ENCODE measurements around the gene KLHDC7B.

KLHDC7B gene

DNA sequence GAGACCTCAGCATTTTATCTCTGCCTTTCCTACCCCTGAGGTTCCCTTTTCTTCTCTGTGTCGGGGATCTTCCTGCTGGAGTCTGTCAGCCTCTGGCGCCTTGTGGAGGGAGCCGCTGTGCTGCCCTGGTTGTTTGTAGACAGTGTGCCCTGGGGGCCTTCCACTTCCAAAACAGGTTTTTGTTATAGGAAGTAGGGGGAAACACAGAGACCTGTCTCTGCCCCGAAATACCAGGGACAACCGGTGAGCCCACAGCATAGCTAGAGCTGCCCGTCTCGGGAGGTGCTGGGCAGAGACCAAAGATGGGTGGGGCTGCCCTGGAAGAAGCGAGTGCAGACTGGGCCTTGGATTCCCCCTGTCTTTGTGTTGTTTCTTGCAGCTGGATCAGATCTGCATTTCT, 29.6 kb upstream of the KLHDC7B start:
- H3F3A ChIP-seq (ENCODE audit: low read depth), result no peaks in the 10 kb centered on the region
- H3K79me2 ChIP-seq (ENCODE audit: insufficient read depth, low read length), result peaks cover 59% of the 10 kb centered on the region
- peaks cover 20% of the 10 kb centered on the region for H3K4me1 ChIP-seq (ENCODE audit: insufficient read depth, low read length, poor library complexity, severe bottlenecking)
- peaks cover 31% of the 10 kb centered on the region; the same call in 1 of the 2 replicates for H3K36me3 ChIP-seq (ENCODE audit: insufficient read depth, low read length)
- peaks cover 9% of the 10 kb centered on the region for H4K20me1 ChIP-seq (ENCODE audit: insufficient read depth, low read length, poor library complexity, severe bottlenecking)
- H3K9ac ChIP-seq (ENCODE audit: low read depth, low read length, poor library complexity, severe bottlenecking), result no peak overlapping the region
- no peak overlapping the region for H2AFZ ChIP-seq (ENCODE audit: low read length)
- no peaks in the 10 kb centered on the region for H3K27me3 ChIP-seq (ENCODE audit: insufficient read depth, low read length, poor library complexity, severe bottlenecking)
- H3K9me2 ChIP-seq (replicated peaks; ENCODE audit: low read depth, low read length), result no peaks in the 10 kb centered on the region
- TF ChIP-seq, protein P1, sequence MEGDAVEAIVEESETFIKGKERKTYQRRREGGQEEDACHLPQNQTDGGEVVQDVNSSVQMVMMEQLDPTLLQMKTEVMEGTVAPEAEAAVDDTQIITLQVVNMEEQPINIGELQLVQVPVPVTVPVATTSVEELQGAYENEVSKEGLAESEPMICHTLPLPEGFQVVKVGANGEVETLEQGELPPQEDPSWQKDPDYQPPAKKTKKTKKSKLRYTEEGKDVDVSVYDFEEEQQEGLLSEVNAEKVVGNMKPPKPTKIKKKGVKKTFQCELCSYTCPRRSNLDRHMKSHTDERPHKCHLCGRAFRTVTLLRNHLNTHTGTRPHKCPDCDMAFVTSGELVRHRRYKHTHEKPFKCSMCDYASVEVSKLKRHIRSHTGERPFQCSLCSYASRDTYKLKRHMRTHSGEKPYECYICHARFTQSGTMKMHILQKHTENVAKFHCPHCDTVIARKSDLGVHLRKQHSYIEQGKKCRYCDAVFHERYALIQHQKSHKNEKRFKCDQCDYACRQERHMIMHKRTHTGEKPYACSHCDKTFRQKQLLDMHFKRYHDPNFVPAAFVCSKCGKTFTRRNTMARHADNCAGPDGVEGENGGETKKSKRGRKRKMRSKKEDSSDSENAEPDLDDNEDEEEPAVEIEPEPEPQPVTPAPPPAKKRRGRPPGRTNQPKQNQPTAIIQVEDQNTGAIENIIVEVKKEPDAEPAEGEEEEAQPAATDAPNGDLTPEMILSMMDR (conservative IDR thresholded peaks at IDR 0.05; ENCODE audit: low read length), result no peak
- TF ChIP-seq EZH2phosphoT487 (IDR thresholded peaks at IDR 0.05; ENCODE audit: borderline replicate concordance), result no peak
- peak overlapping the region; percentile 22 for H3K4me2 ChIP-seq (ENCODE audit: low read depth, low read length, poor library complexity, severe bottlenecking)
- no peak overlapping the region for H3K4me3 ChIP-seq (ENCODE audit: low read length, poor library complexity, severe bottlenecking)
- no peaks in the 10 kb centered on the region for H3K9me3 ChIP-seq (ENCODE audit: insufficient read depth, low read depth, low read length)

DNA sequence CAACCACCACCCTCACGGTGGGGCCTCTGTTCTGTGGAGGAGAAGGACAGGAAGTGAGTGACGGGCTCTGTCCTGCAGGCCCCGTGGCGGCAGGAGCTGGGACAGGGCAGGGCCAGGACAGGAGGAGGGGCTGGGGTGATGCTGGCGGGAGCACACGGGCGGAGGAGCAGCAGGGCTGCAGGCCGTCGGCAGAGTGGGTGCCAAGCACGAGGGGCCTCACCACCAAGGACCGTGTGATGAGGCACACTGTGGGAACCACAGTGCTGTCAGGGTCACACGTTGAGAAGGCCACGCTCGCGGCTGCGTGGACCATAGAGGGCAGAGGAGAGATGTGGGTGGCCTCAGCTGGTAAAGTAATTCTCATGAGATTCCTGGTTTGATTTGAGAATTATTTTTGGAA, 28.8 kb upstream of the KLHDC7B start:
- Histone ChIP-seq H3K79me2 (ENCODE audit: insufficient read depth, low read length) (peaks cover 52% of the 10 kb centered on the region), H3K27me3 (ENCODE audit: insufficient read depth, low read length, poor library complexity, severe bottlenecking) (no peaks in the 10 kb centered on the region), H4K20me1 (ENCODE audit: insufficient read depth, low read length, poor library complexity, severe bottlenecking) (peaks cover 11% of the 10 kb centered on the region), H3K9me2 (replicated peaks; ENCODE audit: low read depth, low read length) (no peaks in the 10 kb centered on the region), H2AFZ (ENCODE audit: low read length) (no peak overlapping the region), H3K9ac (ENCODE audit: low read depth, low read length, poor library complexity, severe bottlenecking) (no peak overlapping the region), H3K9me3 (ENCODE audit: insufficient read depth, low read depth, low read length) (no peaks in the 10 kb centered on the region), H3K4me3 (ENCODE audit: low read length, poor library complexity, severe bottlenecking) (no peak overlapping the region), H3K4me1 (ENCODE audit: insufficient read depth, low read length, poor library complexity, severe bottlenecking) (peaks cover 20% of the 10 kb centered on the region), H3K36me3 (ENCODE audit: insufficient read depth, low read length) (peaks cover 39% of the 10 kb centered on the region; the same call in 1 of the 2 replicates), H3F3A (ENCODE audit: low read depth) (no peaks in the 10 kb centered on the region), H3K4me2 (ENCODE audit: low read depth, low read length, poor library complexity, severe bottlenecking) (no peak overlapping the region)
- TF ChIP-seq, protein P1 (conservative IDR thresholded peaks at IDR 0.05; ENCODE audit: low read length), result no peak

DNA sequence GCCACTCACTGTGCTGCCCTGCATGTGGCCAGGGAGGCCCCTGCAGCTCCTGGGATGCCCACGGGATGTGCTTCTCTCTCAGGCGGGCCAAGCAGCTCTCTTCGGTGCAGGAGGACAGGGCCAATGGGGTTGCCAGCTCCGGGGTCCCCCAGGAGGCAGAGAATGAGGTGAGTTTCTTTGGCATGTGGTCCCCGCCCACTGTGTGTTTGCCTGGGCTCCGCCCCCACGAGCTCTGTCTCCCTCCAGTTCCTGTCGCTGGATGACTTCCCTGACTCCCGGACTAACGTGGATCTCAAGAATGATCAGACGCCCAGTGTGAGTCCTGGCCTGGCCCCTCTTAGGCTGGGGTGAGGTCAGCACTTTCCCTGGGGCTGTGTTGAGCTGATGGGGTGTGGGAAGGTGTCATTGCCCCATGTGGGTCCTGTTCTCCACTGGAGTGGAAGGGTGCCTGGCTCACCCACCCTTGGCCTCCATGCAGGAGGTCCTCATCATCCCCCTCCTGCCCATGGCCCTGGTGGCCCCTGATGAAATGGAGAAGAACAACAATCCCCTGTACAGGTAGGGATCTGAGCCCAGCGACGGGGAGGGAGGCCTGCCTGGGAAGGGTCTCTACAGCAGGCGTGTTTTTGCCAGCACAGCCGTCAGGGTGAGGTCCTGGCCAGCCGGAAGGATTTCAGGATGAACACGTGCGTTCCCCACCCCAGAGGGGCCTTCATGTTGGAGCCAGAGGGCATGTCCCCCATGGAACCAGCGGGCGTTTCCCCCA, 28.0 kb upstream of the KLHDC7B start:
- H3K79me2 ChIP-seq (ENCODE audit: insufficient read depth, low read length), result peaks cover 44% of the 10 kb centered on the region
- no peak for TF ChIP-seq EZH2phosphoT487 (IDR thresholded peaks at IDR 0.05; ENCODE audit: borderline replicate concordance)
- TF ChIP-seq, protein P1 (conservative IDR thresholded peaks at IDR 0.05; ENCODE audit: low read length), result no peak
- H3F3A ChIP-seq (ENCODE audit: low read depth), result no peaks in the 10 kb centered on the region
- no peaks in the 10 kb centered on the region for H3K9me2 ChIP-seq (replicated peaks; ENCODE audit: low read depth, low read length)
- H3K9me3 ChIP-seq (ENCODE audit: insufficient read depth, low read depth, low read length), result no peaks in the 10 kb centered on the region
- H3K36me3 ChIP-seq (ENCODE audit: insufficient read depth, low read length), result peaks cover 45% of the 10 kb centered on the region; the same call in 1 of the 2 replicates
- no peak overlapping the region for H3K9ac ChIP-seq (ENCODE audit: low read depth, low read length, poor library complexity, severe bottlenecking)
- no peaks in the 10 kb centered on the region for H3K27me3 ChIP-seq (ENCODE audit: insufficient read depth, low read length, poor library complexity, severe bottlenecking)
- H2AFZ ChIP-seq (ENCODE audit: low read length), result no peak overlapping the region
- peaks cover 11% of the 10 kb centered on the region for H4K20me1 ChIP-seq (ENCODE audit: insufficient read depth, low read length, poor library complexity, severe bottlenecking)
- H3K4me1 ChIP-seq (ENCODE audit: insufficient read depth, low read length, poor library complexity, severe bottlenecking), result peaks cover 16% of the 10 kb centered on the region
- no peak overlapping the region for H3K4me3 ChIP-seq (ENCODE audit: low read length, poor library complexity, severe bottlenecking)
- H3K4me2 ChIP-seq (ENCODE audit: low read depth, low read length, poor library complexity, severe bottlenecking), result no peak overlapping the region

Measured in Loucy (cell line).